Adrenal gland (tissue), 12 donors: Measurements from ENCODE around the gene ANAPC1. TPM values are rescaled to one million over a fixed set of nuclear protein-coding genes. Genes with fewer than 3 reads are reported as not detected.
A peak's percentile ranks its signal among the peaks of the same experiment; 100 is the strongest.
"Not testable (repeated sequence)": the region's sequence is repeated elsewhere in the genome, so short reads cannot be mapped to it uniquely, and the experiment has no call there.

ENCODE experiments used
- DNase-seq, 7 donors: peaks; one replicate each; pipeline ENCODE4 v3.0.0-alpha.2; 2019 to 2020
- H3K27ac ChIP-seq, 5 donors: fragments of 200-600 bp; sonication (generic) in 4 of 5; 1 replicate in 3 of 5; 2 replicates in 2 of 5; pipeline versions ENCODE4 v1.5.1 to v1.8.0; 2016 to 2020; ENCODE audit warnings: mild to moderate bottlenecking in 1 of 5
- H3K27me3 ChIP-seq: fragments of 200-600 bp; 2 replicates; pipeline ENCODE4 v1.8.0; 2021
- H3K36me3 ChIP-seq, 2 donors: fragments of 200-600 bp; replicated peaks in 1 of 2; 1 replicate in 1 of 2; 2 replicates in 1 of 2; pipeline versions ENCODE4 v1.5.1 to v1.8.0; 2018 to 2022
- H3K4me1 ChIP-seq, 2 donors: fragments of 200-600 bp; replicated peaks in 1 of 2; 1 replicate in 1 of 2; 2 replicates in 1 of 2; pipeline versions ENCODE4 v1.5.1 to v1.8.0; 2018 to 2021
- H3K4me3 ChIP-seq, 4 donors: fragments of 200-600 bp; sonication (generic) in 3 of 4; one replicate each; pipeline ENCODE4 v1.5.1; 2016 to 2018
- H3K9me3 ChIP-seq, 3 donors: fragments of 200-600 bp; sonication (generic) in 1 of 3; replicated peaks in 1 of 3; 1 replicate in 2 of 3; 2 replicates in 1 of 3; pipeline versions ENCODE4 v1.5.1 to v1.8.0; 2016 to 2021
- WGBS, 4 donors: extraction: QIAGEN DNeasy Blood & Tissue Kit in 2 of 4; methylation state at CpG; one replicate each; pipeline versions ENCODE4 v1.1.5 to v1.1.7; 2013 to 2017; 5-methylcytosine and 5-hydroxymethylcytosine counted together
- intact Hi-C, 2 donors: fragments of 100-400 bp; cut with DNase I; formaldehyde crosslinking; loops; one replicate each; pipeline versions ENCODE4 v1.14.1 to v1.15.0; 2022 to 2023
- polyA plus RNA-seq, 3 donors: library from polyadenylated mRNA; stranded (reverse); fragments of 200-250 nt in 2 of 3; fragments of 350-450 nt in 1 of 3; fragmentation: Illumina TruSeq in 1 of 3; extraction: RNeasy Lipid Tissue Mini Kit (QIAGEN cat#74804) in 1 of 3; gene quantifications; one replicate each; pipeline ENCODE4 v1.2.3, GENCODE V29; 2013 to 2014
- total RNA-seq, 9 donors: library from RNA; depleted of rRNA in 4 of 9; stranded (reverse); fragments of >200 nt in 4 of 9; fragments of 120-200 nt in 1 of 9; fragmentation: NEBNext Ultra II Directional in 1 of 9; extraction: Animal tissue kit (Norgen Biotek cat#: 25700) in 1 of 9; gene quantifications; one replicate each; pipeline versions ENCODE4 v1.1.0 to v1.2.4, GENCODE V29; 2013 to 2023
- TF ChIP-seq, protein P1 (sequence below), 6 experiments: fragments of 450-650 bp in 4 of 6; fragments of 200-600 bp in 2 of 6; sonication (generic) in 1 of 6; IDR thresholded peaks; 1 replicate in 5 of 6; 2 replicates in 1 of 6; pipeline versions ENCODE4 v1.5.1 to v1.8.0; 2016 to 2021; ENCODE audit warnings: antibody characterized with exemption in 6 of 6, mild to moderate bottlenecking in 2 of 6, moderate library complexity in 1 of 6
- donor health status: healthy with polysubstance abuse.
- donor health status: Bipolar disorder and iron deficiency.
- donor health status: DM: yes; HTN: yes; CAD: no.
- donor health status: DM: no; HTN: no; CAD: no.
- donor health status: DM: no; HTN: no; CAD: no.
- donor health status: DM: yes; HTN: yes; CAD: no.

Gene ANAPC1
- total and polyA plus RNA-seq, 12 donors = 5.4 to 63.9 (median 25.3) TPM

DNA sequence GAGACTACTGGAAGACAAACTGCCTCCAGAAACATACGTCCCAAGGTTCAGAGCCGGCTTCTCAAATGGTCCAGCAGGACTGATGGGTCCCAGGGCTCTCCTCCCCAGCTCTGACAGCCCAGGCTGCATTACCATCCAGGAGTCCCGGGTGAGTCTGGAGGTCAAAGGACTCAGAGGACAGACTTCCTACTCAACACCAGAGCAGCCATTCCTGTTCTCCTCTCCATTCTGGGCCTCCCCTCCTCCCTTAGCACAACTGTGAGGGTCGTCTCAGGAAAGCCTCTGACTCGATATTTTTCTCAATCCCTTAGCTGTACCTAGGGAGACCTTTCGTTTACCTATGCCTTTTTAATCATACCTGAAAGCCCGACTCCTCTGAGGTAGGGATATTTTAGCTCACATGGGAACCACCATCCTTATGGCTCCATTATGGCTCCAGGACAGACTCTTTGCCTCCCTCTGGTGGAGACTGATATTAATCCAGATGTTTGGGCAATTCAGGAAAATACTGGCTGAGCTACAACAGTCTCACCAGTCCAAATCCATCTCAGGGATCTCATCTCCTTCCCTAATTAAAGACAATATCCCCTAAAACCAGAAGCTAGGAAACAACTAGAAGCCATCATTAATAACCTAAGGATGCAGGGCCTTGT, 70.9 kb downstream of the ANAPC1 start:
- H3K4me3 ChIP-seq, H3K4me1 ChIP-seq, DNase-seq, H3K27me3 ChIP-seq, H3K9me3 ChIP-seq, intact Hi-C loops, H3K36me3 ChIP-seq, H3K27ac ChIP-seq: not testable (repeated sequence)
- 88 to 93% (median 90%) methylated on average over 1 to 4 of the region's 7 CpGs for WGBS, 4 donors
- TF ChIP-seq, protein P1, sequence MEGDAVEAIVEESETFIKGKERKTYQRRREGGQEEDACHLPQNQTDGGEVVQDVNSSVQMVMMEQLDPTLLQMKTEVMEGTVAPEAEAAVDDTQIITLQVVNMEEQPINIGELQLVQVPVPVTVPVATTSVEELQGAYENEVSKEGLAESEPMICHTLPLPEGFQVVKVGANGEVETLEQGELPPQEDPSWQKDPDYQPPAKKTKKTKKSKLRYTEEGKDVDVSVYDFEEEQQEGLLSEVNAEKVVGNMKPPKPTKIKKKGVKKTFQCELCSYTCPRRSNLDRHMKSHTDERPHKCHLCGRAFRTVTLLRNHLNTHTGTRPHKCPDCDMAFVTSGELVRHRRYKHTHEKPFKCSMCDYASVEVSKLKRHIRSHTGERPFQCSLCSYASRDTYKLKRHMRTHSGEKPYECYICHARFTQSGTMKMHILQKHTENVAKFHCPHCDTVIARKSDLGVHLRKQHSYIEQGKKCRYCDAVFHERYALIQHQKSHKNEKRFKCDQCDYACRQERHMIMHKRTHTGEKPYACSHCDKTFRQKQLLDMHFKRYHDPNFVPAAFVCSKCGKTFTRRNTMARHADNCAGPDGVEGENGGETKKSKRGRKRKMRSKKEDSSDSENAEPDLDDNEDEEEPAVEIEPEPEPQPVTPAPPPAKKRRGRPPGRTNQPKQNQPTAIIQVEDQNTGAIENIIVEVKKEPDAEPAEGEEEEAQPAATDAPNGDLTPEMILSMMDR (IDR thresholded peaks at IDR 0.05) = peak in 5 of 6 experiments; percentile 10 to 39 (median 24)

DNA sequence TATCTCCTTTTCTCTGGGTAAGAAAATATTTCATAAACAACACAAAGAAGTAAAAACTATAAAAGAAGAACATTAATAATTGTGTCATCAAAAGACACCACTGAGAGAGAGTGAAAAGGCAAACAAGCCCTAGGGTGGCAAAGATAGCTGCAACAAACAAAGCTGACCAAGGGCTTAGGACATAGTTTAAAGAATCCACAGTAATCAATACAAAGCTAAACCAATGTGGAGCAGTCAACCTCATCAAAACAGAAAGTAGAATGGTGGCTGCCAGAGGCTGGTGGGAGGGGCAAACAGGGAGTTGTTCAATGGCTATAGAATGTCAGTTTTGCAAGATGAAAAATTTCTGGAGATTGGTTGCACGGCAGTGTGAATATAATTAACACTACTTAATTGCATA, 93.4 kb downstream of the ANAPC1 start:
- H3K4me3 ChIP-seq, DNase-seq, H3K4me1 ChIP-seq, H3K36me3 ChIP-seq, H3K9me3 ChIP-seq, H3K27ac ChIP-seq, H3K27me3 ChIP-seq, intact Hi-C loops: not testable (repeated sequence)
- 95 to 100% (median 100%) methylated on average over 1 of the region's 1 CpG; no CpG with 5 or more reads in 1 of the 4 donors for WGBS, 4 donors

DNA sequence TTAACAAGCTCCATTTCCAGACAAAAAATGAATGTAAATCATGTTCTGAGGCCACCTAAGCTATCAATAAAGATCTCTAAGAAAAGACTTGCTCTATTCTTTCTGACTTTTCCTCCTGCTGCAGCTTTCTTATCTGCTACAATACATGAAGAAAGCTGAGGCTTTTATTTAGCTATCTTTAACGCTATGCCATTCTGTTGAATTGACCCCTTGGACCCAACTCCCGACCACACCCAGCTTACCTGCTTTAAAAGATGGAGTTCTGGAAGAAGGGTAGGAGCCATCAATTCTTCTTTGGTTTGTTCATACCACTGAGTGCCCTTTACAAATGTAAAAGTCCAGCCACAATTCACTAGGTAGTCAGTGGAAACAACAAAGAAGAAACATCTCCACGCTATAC, 99.9 kb downstream of the ANAPC1 start:
- H3K9me3 ChIP-seq, DNase-seq, H3K27ac ChIP-seq, H3K4me1 ChIP-seq, H3K4me3 ChIP-seq, H3K27me3 ChIP-seq, H3K36me3 ChIP-seq, intact Hi-C loops: not testable (repeated sequence)
- 95 to 100% (median 97%) methylated on average over 2 to 3 of the region's 3 CpGs for WGBS, 4 donors

DNA sequence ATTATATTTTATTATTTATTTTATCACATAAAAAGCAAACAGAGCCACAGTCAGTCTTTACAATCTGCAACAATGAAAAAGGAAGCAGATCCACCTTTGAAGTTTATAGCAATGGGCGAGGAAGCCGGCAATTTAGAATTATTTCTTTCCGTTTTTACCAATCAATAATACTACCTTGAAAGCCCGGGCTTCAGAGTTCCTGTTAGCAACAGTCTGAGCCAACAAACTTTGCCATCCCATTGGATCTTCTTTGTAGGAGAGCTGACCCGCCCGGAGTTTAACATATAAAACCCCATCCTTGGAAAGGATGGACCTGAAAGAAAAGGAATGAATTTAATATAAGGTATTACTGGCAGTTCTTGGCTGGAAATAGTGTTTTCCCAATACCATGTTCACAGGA, 101.8 kb downstream of the ANAPC1 start:
- DNase-seq, H3K27ac ChIP-seq, intact Hi-C loops, H3K27me3 ChIP-seq, H3K9me3 ChIP-seq, H3K36me3 ChIP-seq, H3K4me1 ChIP-seq, H3K4me3 ChIP-seq: not testable (repeated sequence)
- 92 to 100% (median 97%) methylated on average over 4 to 6 of the region's 6 CpGs for WGBS, 4 donors

DNA sequence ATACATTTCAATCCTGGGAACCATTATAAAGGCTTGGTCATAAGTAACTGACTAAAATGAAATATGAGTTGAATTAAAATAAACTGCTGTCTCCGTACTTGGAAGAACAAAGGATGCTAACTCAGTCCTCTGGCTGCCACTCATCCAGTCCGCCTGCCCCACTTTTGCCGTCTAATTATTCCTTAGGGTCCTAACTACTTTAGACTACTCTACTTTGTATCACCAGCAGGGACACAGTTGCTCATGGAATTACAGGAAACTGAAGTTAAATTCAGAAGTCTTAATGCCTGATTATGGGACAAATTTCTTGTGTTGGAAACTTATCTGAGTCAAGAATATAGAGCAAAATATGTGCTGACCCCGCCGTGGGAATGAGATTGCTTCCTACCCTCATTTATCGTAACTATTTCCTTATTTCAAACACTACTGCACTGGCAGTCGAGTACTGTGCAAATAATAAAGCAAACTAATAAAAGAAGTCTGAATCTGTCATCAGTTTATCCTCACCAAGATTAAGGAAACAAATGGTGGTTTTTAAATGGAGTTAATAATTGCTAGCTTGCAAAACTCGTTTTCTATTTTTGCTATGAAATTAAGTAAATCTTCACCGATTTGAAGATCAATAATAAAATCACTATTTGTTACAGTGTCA, 102.4 kb downstream of the ANAPC1 start:
- H3K9me3 ChIP-seq, H3K36me3 ChIP-seq, H3K27ac ChIP-seq, H3K27me3 ChIP-seq, H3K4me1 ChIP-seq, intact Hi-C loops, H3K4me3 ChIP-seq: not testable (repeated sequence)
- 75 to 89% (median 82%) methylated on average over 7 to 9 of the region's 9 CpGs for WGBS, 4 donors
- DNase-seq = peak in 1 of 7 donors; percentile 39

DNA sequence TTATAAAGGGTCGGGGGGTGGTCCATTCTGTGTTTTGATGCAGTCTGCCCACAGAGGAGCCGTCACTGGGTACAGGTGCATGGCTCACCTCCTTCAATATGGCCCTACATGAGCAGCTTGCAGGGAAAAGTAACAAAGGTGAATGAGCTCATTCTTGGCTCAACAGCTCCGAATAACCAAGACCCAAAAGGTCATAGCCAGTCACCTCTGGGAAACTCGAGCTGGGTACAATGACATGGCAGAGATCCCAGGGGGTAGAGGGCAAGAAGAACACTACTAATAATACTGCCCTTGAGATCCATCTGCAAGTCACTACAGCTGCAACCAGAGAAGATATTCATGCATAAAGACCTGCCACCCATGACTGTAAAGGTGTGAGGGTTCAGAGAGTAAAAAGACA, 106.8 kb downstream of the ANAPC1 start:
- H3K9me3 ChIP-seq, H3K27me3 ChIP-seq, DNase-seq, H3K4me3 ChIP-seq, H3K36me3 ChIP-seq, H3K4me1 ChIP-seq, intact Hi-C loops, H3K27ac ChIP-seq: not testable (repeated sequence)
- WGBS, 4 donors = 37 to 85% (median 80%) methylated on average over 2 to 4 of the region's 4 CpGs

DNA sequence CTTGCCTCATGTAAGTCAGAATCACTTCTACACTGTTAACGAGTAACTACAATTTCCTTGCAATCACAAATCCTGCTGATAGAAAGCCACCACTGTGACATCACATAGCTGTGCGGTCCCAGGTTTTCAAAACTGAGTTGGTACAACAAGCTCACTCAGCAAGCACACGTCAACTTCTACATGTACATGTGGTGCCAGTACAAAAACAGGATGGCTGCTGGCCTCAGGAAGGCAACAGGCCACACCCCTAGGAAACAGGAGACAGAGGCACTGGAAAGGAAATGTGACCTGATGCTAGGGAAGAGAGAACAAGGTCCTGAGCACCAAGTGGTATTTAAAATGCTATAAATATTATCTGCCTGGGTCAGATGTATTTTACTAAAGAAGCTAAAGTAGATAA, 107.7 kb downstream of the ANAPC1 start:
- H3K4me3 ChIP-seq, H3K9me3 ChIP-seq: not testable (repeated sequence)
- 88 to 100% (median 88%) methylated on average over 1 of the region's 3 CpGs; no CpG with 5 or more reads in 1 of the 4 donors for WGBS, 4 donors

DNA sequence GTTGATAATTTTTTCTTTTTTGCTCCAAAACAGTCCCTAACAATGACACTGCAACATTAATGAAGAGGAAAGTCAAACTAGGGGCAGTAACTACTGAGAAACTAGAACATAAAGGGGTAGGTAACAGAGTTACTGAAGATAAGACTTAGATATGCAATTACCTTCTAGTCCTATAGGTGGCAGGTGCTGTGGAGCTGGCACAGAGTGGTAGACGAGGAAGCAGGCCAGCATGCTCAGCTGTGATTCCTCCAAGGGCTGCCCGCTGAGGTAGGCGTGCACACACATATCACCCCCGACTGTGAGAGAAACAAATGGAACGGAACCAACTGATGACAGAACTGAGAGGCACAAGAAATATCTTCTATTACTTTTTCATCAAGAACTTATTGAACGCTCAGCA, 111.8 kb downstream of the ANAPC1 start:
- DNase-seq, H3K4me1 ChIP-seq, intact Hi-C loops, H3K27me3 ChIP-seq, H3K9me3 ChIP-seq, H3K27ac ChIP-seq, H3K36me3 ChIP-seq, H3K4me3 ChIP-seq: not testable (repeated sequence)
- 67 to 83% (median 80%) methylated on average over 1 of the region's 6 CpGs; no CpG with 5 or more reads in 1 of the 4 donors for WGBS, 4 donors

More for the DNA sequence above, 107.7 kb downstream of the ANAPC1 start:
- H3K4me1 ChIP-seq, H3K27me3 ChIP-seq, H3K36me3 ChIP-seq, intact Hi-C loops, DNase-seq, H3K27ac ChIP-seq: not testable (repeated sequence)

DNA sequence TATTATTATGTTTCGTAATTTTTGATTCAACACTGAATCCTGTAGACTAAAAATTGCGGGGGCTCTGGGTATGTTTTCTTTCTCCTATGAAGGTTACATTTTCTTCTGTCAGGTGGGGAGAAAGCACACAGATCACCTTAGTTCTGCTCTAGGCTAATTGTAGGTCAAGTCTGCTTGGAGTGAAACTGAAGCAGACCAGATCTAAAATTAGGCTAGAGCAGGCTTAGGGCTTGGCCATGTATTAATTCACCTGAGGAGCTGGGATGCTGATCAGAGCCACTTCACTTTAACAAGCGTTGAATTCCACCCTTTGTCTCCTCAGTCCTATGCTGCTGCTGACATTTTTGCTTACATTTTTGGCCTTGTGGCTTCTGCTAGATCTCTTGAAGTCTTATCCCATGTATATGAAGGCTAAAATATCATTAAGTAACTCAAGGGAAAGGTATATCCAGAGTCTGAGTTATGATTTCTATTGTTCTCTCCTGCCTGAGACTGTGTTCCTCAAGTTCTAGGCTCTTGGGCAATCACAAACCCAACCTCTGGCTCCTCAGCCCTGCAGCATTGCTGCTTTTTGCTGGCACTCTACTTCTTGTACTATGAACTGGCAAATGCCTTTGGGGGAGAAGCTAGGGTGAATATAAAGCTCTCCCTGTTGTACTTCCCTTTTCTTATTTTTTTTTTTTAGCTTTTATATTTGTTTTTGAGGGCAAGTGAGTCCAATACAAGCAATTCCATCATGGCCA, 112.9 kb downstream of the ANAPC1 start:
- H3K36me3 ChIP-seq, DNase-seq, H3K9me3 ChIP-seq, intact Hi-C loops, H3K4me1 ChIP-seq, H3K27ac ChIP-seq, H3K27me3 ChIP-seq, H3K4me3 ChIP-seq: not testable (repeated sequence)
- 86 to 96% (median 91%) methylated on average over 2 of the region's 3 CpGs for WGBS, 4 donors
